Ectodermal cell (in vitro differentiated cells): ENCODE measurements around the gene SLC25A12.

ENCODE experiments used
- H3K27ac ChIP-seq: 2 replicates; pipeline ENCODE4 v1.7.0; 2013; ENCODE audit warnings: mild to moderate bottlenecking, low read depth, low read length; ENCODE audit not compliant: insufficient read depth, poor library complexity, severe bottlenecking
- H3K27me3 ChIP-seq: 2 replicates; pipeline ENCODE4 v1.7.0; 2013; ENCODE audit warnings: mild to moderate bottlenecking, low read length; ENCODE audit not compliant: insufficient read depth, control insufficient read depth, poor library complexity, severe bottlenecking
- H3K36me3 ChIP-seq: one replicate; pipeline ENCODE4 v1.7.0; 2013; ENCODE audit warnings: low read length; ENCODE audit not compliant: control insufficient read depth, insufficient read depth
- H3K4me1 ChIP-seq: one replicate; pipeline ENCODE4 v1.7.0; 2013; ENCODE audit warnings: low read length; ENCODE audit not compliant: control insufficient read depth, insufficient read depth
- H3K4me3 ChIP-seq: 2 replicates; pipeline ENCODE4 v1.7.0; 2013; ENCODE audit warnings: low read depth, low read length, control low read depth; ENCODE audit not compliant: insufficient read depth
- H3K9me3 ChIP-seq: 2 replicates; pipeline ENCODE4 v1.7.0; 2013; ENCODE audit warnings: mild to moderate bottlenecking, low read length, moderate library complexity; ENCODE audit not compliant: control insufficient read depth
- WGBS, 2 experiments: methylation state at CpG; one replicate each; pipeline ENCODE4 v1.1.7; 2013; ENCODE audit warnings: missing lambda C conversion rate in 2 of 2; 5-methylcytosine and 5-hydroxymethylcytosine counted together

Gene SLC25A12

DNA sequence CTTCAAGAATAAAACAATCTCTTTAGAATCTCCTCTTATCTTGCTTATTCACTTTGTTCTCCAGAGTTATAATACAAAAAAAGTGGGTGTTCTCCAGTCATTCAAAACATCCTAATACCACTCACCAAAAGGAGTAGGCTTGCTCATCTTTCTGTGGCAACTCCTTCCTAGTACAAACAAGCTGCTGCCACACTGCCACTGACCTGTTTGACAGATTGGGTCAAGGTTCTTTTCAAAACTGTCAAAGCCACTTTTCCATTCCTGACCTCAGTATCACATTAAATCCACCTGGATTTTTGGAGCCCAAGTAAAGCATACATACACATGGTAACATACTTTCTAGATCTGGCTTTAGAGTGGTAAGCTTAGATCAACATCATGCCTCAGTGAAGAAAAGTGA, 59.8 kb downstream of the SLC25A12 start:
- Histone ChIP-seq H3K36me3 (peaks cover 27% of the 10 kb centered on the region), H3K27me3 (no peaks in the 10 kb centered on the region), H3K9me3 (peaks cover 17% of the 10 kb centered on the region), H3K27ac (no peak overlapping the region), H3K4me3 (no peak overlapping the region), H3K4me1 (no peaks in the 10 kb centered on the region)

DNA sequence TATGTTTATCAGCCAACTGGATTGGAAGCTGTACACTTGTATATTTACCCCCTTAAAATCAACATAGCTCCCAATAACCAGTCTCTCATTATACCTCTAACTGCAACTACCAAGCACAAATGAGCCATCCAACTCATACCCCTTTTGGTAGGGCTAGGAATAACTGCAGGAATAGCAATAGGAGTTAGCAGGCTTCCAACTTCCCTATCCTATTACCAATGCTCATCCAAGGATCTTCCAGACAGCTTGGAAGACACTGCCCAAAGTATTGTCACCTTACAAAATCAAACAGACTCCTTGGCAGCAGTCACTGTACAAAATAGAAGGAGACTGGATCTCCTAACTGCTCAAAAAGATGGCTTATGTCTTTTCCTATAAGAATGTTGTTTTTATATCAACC, 61.6 kb downstream of the SLC25A12 start:
- Histone ChIP-seq H3K4me1 (no peaks in the 10 kb centered on the region), H3K27ac (no peak overlapping the region), H3K4me3 (no peak overlapping the region), H3K36me3 (peaks cover 27% of the 10 kb centered on the region), H3K9me3 (peaks cover 17% of the 10 kb centered on the region), H3K27me3 (no peaks in the 10 kb centered on the region)

DNA sequence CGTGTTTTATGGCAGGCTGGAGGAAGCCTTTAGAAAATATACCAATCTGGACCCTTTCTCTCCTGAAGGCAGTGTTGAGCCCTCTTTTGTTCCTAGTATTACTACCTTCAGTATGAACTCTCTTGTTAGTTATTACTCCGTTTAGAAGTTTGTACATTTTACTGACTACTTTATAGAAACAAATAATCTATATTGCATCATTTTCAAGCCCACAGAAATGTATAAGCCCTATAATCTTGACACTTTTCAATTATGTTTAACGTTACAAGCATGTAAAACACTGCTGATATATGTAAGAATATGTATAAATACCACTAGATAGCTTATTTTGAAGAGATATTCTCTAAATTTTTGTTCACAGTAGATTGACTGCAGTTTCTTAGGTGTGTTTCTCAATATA, 64.0 kb downstream of the SLC25A12 start:
- peaks cover 17% of the 10 kb centered on the region for H3K9me3 ChIP-seq
- no peak overlapping the region for H3K4me3 ChIP-seq
- H3K27me3 ChIP-seq = no peaks in the 10 kb centered on the region
- peaks cover 27% of the 10 kb centered on the region for H3K36me3 ChIP-seq
- H3K4me1 ChIP-seq = no peaks in the 10 kb centered on the region
- WGBS, 2 experiments = 95 to 96% methylated on average over 1 to 2 of the region's 3 CpGs
- H3K27ac ChIP-seq = no peak overlapping the region

DNA sequence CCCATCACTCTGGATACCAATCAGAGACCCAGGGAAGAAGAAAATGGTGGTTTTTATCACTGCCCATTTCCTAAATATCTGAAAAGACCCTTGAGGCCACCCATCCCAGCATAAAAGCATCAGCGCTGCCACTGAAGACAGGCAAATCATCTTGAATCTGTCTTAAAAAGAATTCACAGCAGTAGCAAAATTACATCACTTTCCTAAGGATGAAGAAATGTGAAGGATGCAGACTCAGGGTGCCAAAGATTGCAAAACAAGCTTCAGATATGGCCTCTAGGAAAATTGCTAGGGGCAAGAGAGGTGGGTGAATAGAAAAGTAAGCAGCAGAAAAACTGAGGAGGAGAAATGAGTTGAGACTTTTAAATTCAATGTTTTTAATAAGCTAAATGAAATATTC, 70.0 kb downstream of the SLC25A12 start:
- H3K27ac ChIP-seq = no peak overlapping the region
- no peaks in the 10 kb centered on the region for H3K36me3 ChIP-seq
- H3K4me3 ChIP-seq = no peak overlapping the region
- H3K9me3 ChIP-seq = no peaks in the 10 kb centered on the region
- no peaks in the 10 kb centered on the region for H3K4me1 ChIP-seq
- no peaks in the 10 kb centered on the region for H3K27me3 ChIP-seq
- WGBS, 2 experiments = 90 to 97% methylated on average over 1 of the region's 1 CpG

DNA sequence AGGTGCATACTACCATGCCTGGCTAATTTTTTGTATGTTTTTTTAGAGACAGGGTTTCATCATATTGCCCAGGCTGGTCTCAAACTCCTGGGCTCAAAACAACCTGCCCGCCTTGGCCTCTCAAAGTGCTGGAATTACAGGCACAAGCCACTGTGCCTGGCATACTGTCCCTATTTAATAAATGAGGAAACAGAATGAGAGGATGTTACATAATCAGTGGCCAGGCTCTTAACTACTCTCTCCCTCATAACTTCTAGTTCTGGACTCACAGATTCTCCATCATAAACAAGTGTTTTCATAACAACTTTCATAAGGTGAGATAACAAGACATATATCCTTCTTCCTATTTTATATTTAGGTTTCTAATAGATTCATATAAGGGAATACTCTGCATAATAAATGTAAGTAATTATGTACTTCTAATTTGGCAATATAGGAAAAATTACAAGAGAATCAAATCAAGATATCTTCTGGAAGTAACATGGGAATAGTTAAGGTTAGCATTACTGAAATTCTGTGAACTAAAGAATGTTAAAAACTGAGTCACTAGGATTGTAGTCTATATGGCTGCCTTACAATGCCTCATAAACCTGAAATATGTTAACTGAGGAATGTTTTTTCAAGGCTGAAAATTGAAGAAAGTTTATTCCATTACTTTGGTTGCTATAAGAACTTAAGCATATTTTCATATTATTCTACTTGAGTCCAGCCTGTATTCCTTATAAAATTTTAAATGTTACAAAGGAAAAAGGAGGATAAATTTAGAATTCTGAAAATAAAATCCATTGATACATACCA, 71.3 kb downstream of the SLC25A12 start:
- Histone ChIP-seq H3K4me1 (no peaks in the 10 kb centered on the region), H3K36me3 (no peaks in the 10 kb centered on the region), H3K9me3 (no peaks in the 10 kb centered on the region), H3K27ac (no peak overlapping the region), H3K27me3 (no peaks in the 10 kb centered on the region), H3K4me3 (no peak overlapping the region)
- 91 to 94% methylated on average over 1 of the region's 1 CpG for WGBS, 2 experiments

DNA sequence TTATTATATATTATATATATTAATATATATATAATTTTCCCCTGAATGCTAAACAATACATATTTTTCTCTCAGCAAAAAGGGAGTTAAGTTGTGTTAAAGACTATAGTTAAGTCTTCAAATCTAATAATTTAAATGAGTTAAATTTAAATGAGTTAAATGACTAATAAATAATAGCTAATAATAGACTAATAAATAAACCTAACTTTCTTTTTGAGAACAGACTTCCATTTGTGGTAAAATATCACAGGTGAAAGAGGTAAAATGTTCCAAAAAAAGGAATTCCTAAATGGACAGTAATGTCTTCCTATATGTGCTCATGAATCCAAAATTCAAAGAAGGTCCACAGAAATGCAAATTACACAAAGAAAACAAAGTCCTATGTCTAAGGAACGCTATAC, 74.6 kb downstream of the SLC25A12 start:
- Histone ChIP-seq H3K27ac (no peak overlapping the region), H3K36me3 (no peaks in the 10 kb centered on the region), H3K27me3 (no peaks in the 10 kb centered on the region), H3K9me3 (no peaks in the 10 kb centered on the region), H3K4me1 (no peaks in the 10 kb centered on the region), H3K4me3 (no peak overlapping the region)
- WGBS, 2 experiments = 89% methylated on average over 1 of the region's 1 CpG; no CpG with 5 or more reads in 1 of the 2 experiments

DNA sequence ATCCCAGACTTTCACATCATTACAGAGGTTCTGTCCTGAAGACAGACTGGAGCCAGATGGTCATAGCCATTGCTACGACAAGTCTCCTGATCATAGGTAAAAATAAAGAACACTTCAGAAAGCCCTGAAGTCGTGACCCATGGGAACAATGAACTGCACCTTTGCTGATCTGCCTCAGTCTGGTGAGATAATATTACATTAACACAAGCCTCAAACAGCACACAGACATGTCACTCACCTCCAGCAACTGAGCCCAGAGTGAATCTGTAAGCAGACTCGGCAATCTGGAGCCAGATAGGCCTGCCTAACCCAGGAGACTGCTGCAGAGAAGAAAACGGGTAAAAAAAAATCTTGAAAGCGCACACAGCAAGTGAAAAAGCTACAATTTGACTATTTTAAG, 79.2 kb downstream of the SLC25A12 start:
- H3K27ac ChIP-seq = no peak overlapping the region
- no peak overlapping the region for H3K4me3 ChIP-seq
- WGBS, 2 experiments = 88 to 89% methylated on average over 5 of the region's 5 CpGs
- H3K36me3 ChIP-seq = no peaks in the 10 kb centered on the region
- H3K27me3 ChIP-seq = no peaks in the 10 kb centered on the region
- no peaks in the 10 kb centered on the region for H3K9me3 ChIP-seq
- no peaks in the 10 kb centered on the region for H3K4me1 ChIP-seq

GRCh38 chr2:171814174-171814573, 79.9 kb downstream of the SLC25A12 start:
- Histone ChIP-seq H3K4me1 (no peaks in the 10 kb centered on the region), H3K27me3 (no peaks in the 10 kb centered on the region), H3K36me3 (no peaks in the 10 kb centered on the region), H3K4me3 (no peak overlapping the region), H3K27ac (no peak overlapping the region), H3K9me3 (no peaks in the 10 kb centered on the region)
- 83 to 87% methylated on average over 5 of the region's 6 CpGs for WGBS, 2 experiments

DNA sequence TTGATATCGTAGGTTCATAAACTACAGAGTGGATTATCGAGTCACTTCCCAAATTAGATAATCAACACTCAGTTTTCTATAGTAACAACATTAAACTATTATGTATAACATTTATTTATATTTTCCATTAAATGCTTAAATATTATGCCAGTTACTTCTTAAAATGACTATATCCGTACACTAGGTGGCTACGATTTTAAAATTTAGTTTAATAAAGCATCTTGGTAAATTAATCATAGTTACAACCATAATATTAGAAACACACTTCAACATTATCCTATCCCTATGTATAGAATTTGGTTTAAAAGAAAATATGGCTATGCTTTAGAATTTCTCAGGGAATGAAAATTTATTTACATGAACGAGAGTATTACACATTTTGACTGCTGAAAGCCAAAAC, 80.3 kb downstream of the SLC25A12 start:
- H3K4me3 ChIP-seq = no peak overlapping the region
- no peaks in the 10 kb centered on the region for H3K27me3 ChIP-seq
- H3K9me3 ChIP-seq = no peaks in the 10 kb centered on the region
- 95 to 99% methylated on average over 2 to 3 of the region's 5 CpGs for WGBS, 2 experiments
- no peak overlapping the region for H3K27ac ChIP-seq
- H3K36me3 ChIP-seq = no peaks in the 10 kb centered on the region
- no peaks in the 10 kb centered on the region for H3K4me1 ChIP-seq

GRCh38 chr2:171813126-171813525, 80.9 kb downstream of the SLC25A12 start:
- WGBS, 2 experiments = 90 to 92% methylated on average over 3 of the region's 3 CpGs
- no peak overlapping the region for H3K27ac ChIP-seq
- H3K4me3 ChIP-seq = no peak overlapping the region
- H3K36me3 ChIP-seq = no peaks in the 10 kb centered on the region
- H3K9me3 ChIP-seq = no peaks in the 10 kb centered on the region
- no peaks in the 10 kb centered on the region for H3K4me1 ChIP-seq
- no peaks in the 10 kb centered on the region for H3K27me3 ChIP-seq

- Histone ChIP-seq H3K9me3 (no peaks in the 10 kb centered on the region), H3K4me1 (no peaks in the 10 kb centered on the region), H3K4me3 (no peak overlapping the region), H3K36me3 (no peaks in the 10 kb centered on the region), H3K27me3 (no peaks in the 10 kb centered on the region), H3K27ac (no peak overlapping the region)
- WGBS, 2 experiments = 75 to 78% methylated on average over 4 of the region's 4 CpGs
Observed at GRCh38 chr2:171811245-171811628, 82.8 kb downstream of the SLC25A12 start.
